Stimulated activated CD4-positive, alpha-beta T cell treated with anti-CD3 and anti-CD28 coated beads, TNF-alpha, amount 100 ng/mL, for 1 hour (primary cell): ENCODE results near the gene ROBO1.
"Not testable (repeated sequence)": the region's sequence is repeated elsewhere in the genome, so short reads cannot be mapped to it uniquely, and the experiment has no call there.

Source experiments
- DNase-seq, 3 donors: peaks; one replicate each; pipeline ENCODE4 v3.0.0-alpha.2; 2020; ENCODE audit warnings: low read depth in 3 of 3, low spot score in 1 of 3

ROBO1 gene

GRCh38 chr3:79175870-79176269 is 591.9 kb downstream of the ROBO1 start:
- DNase-seq, result no peak

- not testable (repeated sequence) for DNase-seq
Observed at GRCh38 chr3:79173259-79173658, 594.5 kb downstream of the ROBO1 start.

- DNase-seq, result no peak
Observed at GRCh38 chr3:79172241-79172640, 595.6 kb downstream of the ROBO1 start.

- no peak for DNase-seq
Observed at GRCh38 chr3:79170021-79170420, 597.8 kb downstream of the ROBO1 start.

- no peak for DNase-seq
Observed at GRCh38 chr3:79167651-79168416, 600.0 kb downstream of the ROBO1 start.

GRCh38 chr3:79162653-79163052 is 605.1 kb downstream of the ROBO1 start:
- DNase-seq, result no peak

- no peak for DNase-seq
Observed at GRCh38 chr3:79161941-79162340, 605.9 kb downstream of the ROBO1 start.

- DNase-seq, result no peak
Observed at GRCh38 chr3:79160421-79160820, 607.4 kb downstream of the ROBO1 start.

- no peak for DNase-seq
Observed at GRCh38 chr3:79159736-79160135, 608.1 kb downstream of the ROBO1 start.

GRCh38 chr3:79157191-79157590 is 610.6 kb downstream of the ROBO1 start:
- no peak for DNase-seq

GRCh38 chr3:79154865-79155264 is 612.9 kb downstream of the ROBO1 start:
- no peak for DNase-seq

GRCh38 chr3:79148786-79149185 is 619.0 kb downstream of the ROBO1 start:
- DNase-seq, result no peak

- DNase-seq, result no peak
Observed at GRCh38 chr3:79146024-79146423, 621.8 kb downstream of the ROBO1 start.

- DNase-seq, result no peak
Observed at GRCh38 chr3:79140708-79141107, 627.1 kb downstream of the ROBO1 start.

- no peak for DNase-seq
Observed at GRCh38 chr3:79139395-79140068, 628.3 kb downstream of the ROBO1 start.

GRCh38 chr3:79125313-79125984 is 642.3 kb downstream of the ROBO1 start:
- DNase-seq, result no peak

GRCh38 chr3:79115458-79115857 is 652.3 kb downstream of the ROBO1 start:
- no peak for DNase-seq

GRCh38 chr3:79113876-79114275 is 653.9 kb downstream of the ROBO1 start:
- DNase-seq, result no peak

- no peak for DNase-seq
Observed at GRCh38 chr3:79111375-79112052, 656.3 kb downstream of the ROBO1 start.

- DNase-seq, result no peak
Observed at GRCh38 chr3:79109754-79110153, 658.0 kb downstream of the ROBO1 start.

GRCh38 chr3:79103307-79103706 is 664.5 kb downstream of the ROBO1 start:
- no peak for DNase-seq
